ENCODE data around the gene AGBL1.
"Not testable (repeated sequence)": the region's sequence is repeated elsewhere in the genome, so short reads cannot be mapped to it uniquely, and the experiment has no call there.

The AGBL1 gene

GRCh38 chr15:86399041-86399954, 319.6 kb downstream of the AGBL1 start:
- no peak for DNase-seq (ENCODE audit: low read depth in 2 of 2)

GRCh38 chr15:86403221-86403620, 323.6 kb downstream of the AGBL1 start:
- no peak for DNase-seq (ENCODE audit: low read depth in 2 of 2)

GRCh38 chr15:86403914-86404583, 324.4 kb downstream of the AGBL1 start:
- no peak for DNase-seq (ENCODE audit: low read depth in 2 of 2)

- no peak for DNase-seq (ENCODE audit: low read depth in 2 of 2)
Measured at GRCh38 chr15:86408261-86408660, 328.6 kb downstream of the AGBL1 start.

DNA sequence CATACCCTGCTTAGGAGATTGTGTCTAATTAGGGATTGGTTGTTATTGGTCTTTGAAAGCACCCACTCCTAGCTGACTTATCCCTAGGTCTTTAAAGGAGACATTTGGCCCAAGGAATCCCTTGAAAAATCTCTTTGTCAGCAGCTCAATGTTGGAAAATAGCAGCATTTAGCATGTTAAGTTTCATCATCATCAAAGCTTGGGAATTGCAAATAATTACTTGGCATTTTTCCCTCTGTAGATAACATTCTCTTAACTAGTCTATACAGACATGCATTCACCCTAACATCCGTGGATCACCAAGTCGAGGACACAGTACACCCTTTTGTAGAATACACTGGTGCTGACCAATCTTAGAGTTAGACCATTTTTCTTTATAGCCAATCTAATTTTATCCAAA, 332.2 kb downstream of the AGBL1 start:
- DNase-seq (ENCODE audit: low read depth in 2 of 2), result no peak

GRCh38 chr15:86413191-86413590, 333.5 kb downstream of the AGBL1 start:
- DNase-seq (ENCODE audit: low read depth in 2 of 2), result no peak

DNA sequence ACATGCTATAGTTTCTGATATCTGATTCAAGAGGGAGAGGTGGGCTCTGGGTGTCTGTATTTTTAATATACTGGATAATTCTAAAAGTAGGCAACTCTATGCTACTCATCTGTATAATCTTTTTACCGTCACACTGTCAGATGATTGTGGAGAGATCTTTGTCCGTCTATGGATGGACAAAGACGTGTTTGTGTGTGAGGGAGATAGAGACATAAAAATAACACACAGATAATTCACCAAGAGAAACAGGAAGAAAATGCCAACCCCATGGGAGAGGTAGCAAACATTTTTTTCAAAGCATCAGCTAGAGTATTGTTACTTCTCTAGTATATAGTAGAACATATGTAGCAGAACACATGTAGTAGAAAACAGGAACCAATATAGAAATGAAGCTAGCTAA, 346.1 kb downstream of the AGBL1 start:
- no peak for DNase-seq (ENCODE audit: low read depth in 2 of 2)

DNA sequence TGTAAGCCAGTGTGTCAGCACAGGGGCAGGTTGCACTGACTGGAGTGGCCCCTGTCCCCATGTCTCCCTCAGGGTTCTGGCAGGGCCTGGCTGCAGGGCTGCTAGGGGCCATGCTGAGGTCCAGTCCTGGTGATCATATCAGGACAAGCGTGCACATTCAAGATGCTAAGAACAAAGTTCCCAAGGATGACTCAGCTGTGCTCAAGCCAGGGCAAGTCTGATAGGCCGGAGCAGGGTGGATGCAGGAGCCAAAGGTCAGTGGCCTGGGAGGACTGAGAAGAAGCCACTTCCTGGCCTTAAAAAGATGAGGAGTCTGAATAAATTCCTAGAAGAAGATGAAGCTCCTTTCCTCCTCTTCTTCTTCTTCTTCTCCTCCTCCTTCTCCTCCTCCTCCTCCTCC, 353.2 kb downstream of the AGBL1 start:
- DNase-seq (ENCODE audit: low read depth in 2 of 2), result no peak

- DNase-seq (ENCODE audit: low read depth in 2 of 2), result no peak
Measured at GRCh38 chr15:86433983-86434382, 354.3 kb downstream of the AGBL1 start.

GRCh38 chr15:86439614-86440013, 359.9 kb downstream of the AGBL1 start:
- no peak for DNase-seq (ENCODE audit: low read depth in 2 of 2)

DNA sequence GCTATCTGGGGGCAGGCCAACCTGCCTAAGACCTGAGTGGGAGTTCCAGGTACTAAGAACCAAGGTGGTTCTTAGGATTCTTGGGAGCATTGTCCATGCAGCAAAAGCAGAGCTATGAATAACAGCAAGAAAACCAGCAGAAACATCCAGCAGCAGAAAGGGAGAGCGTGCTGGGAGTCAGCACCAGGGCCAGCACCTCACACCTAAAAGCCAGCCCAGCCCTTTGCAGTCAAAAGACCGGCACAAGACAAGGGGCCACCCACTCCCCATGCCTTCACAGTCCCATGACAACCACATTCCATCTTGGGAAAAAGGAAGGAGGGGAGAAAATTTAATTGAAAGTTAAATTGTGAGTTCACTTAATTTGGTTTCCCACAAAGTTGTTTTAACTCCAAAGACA, 364.9 kb downstream of the AGBL1 start:
- DNase-seq (ENCODE audit: low read depth in 2 of 2), result no peak

DNA sequence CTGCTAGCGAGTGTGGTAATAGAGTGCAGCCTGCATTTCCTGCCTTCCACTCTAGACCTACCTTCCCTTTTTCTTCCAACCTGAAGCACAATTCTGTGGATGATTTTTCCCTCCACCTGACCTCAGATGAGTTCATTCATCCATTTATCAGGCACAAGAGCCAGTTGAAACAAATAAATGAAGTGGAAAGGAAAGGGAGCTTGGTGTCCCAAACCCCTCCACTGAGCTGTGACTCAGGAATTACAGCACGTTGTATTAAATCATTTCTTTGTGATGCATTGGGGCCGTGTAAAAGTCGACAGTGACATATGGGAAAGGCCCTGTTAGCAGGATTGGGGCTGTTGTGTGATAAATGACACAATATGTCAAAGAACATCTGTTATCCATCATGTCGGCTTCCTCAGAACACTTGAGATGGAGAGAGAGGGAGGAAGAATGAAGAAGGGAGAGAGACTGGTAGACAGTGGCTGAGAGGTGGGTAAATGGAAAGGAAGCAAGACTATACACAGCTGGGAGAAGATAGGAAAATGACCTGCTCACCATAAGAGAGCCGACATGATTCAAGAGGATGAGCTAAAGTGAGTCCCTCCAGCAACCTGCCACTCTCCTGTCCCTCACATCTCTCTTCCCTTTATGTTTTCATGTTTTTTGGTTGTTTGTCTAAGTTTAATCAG, 366.0 kb downstream of the AGBL1 start:
- DNase-seq (ENCODE audit: low read depth in 2 of 2), result no peak

DNA sequence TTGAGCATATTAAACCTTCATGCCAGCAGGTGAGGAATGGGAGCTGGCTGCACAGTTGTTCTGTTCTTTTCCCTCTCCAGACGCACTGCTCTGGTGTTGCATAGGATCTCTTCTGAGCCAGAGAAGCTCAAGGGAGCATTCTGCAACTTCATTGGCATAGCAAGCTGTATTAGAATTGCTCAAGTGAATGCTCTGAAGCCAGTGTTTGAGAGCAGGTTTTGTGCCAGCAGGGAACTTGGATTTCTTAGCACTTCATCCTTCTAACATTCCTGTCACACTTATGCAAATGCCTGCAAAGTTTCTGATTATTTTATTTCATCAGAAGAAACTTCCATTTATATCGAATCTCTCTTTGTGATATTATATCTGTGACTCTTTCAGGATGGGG, 366.6 kb downstream of the AGBL1 start:
- no peak for DNase-seq (ENCODE audit: low read depth in 2 of 2)

DNA sequence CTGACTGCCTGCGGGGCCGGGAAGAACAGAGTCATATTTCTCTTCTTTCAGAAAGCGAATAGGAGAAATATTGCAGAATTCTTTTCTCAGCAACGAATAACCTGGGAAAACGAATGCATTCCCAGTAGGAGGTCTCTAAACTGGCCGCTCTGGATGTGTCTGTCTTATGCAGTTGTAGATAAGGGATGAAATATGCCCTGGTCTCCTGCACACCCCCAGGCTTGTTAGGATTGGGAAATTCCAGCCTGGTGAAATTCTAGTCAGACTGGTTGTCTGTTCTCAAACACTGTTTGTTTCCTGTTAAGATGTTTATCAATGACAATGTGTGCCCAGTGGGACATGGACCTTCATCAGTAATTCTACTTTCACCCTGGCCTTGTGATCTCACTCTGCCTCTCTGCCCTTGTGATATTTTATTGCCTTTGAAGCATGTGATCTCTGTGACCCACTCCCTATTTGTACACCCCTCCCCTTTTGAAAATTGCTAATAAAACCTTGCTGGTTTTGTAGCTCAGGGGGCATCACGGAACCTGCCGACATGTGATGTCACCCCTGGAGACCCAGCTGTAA, 385.9 kb downstream of the AGBL1 start:
- not testable (repeated sequence) for DNase-seq (ENCODE audit: low read depth in 2 of 2)

DNA sequence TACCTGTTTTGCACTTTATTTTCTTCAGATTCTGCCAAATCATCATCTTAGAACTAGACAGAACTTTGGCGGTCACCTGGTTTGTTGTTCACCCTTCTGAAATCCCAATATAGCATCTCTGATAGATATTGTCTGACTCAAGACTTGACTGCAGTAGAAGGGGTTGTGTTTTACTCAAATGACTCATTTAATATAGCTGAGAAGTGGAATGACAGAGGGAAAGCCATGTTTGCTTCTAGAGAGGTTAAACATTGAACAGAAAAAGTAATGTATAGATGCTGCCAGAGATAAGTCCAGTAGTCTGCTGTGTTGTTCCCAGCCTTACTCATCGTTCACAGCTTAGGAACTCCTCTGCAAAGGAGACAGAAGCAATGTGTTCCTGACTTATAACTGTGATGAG, 402.0 kb downstream of the AGBL1 start:
- DNase-seq (ENCODE audit: low read depth in 2 of 2), result no peak

- DNase-seq (ENCODE audit: low read depth in 2 of 2), result no peak
Measured at GRCh38 chr15:86483936-86484335, 404.3 kb downstream of the AGBL1 start.

GRCh38 chr15:86488046-86488445, 408.4 kb downstream of the AGBL1 start:
- DNase-seq (ENCODE audit: low read depth in 2 of 2), result no peak

- no peak for DNase-seq (ENCODE audit: low read depth in 2 of 2)
Measured at GRCh38 chr15:86489981-86490380, 410.3 kb downstream of the AGBL1 start.

- DNase-seq (ENCODE audit: low read depth in 2 of 2), result no peak
Measured at GRCh38 chr15:86491118-86491517, 411.4 kb downstream of the AGBL1 start.

DNA sequence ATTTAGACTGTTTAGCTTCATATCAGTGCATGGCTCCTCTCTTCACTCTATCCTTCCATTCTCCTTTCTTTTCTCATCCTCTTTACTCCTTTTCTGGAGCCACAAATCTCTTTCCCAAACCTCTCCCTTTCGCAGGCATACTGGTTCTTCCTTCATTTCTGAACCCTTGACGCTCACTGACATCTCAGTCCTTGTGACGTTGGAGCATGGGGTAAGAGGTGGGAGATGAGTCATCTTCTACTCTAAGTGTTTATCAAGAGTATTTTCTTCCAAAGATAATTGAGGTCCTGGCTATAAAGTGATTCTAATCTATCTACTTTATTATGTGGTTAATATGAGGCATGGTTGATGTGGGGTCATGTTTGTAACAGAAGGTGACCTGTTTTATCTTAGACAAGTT, 414.2 kb downstream of the AGBL1 start:
- no peak for DNase-seq (ENCODE audit: low read depth in 2 of 2)

GRCh38 chr15:86494475-86494874, 414.8 kb downstream of the AGBL1 start:
- DNase-seq (ENCODE audit: low read depth in 2 of 2), result no peak

GRCh38 chr15:86502301-86502700, 422.6 kb downstream of the AGBL1 start:
- DNase-seq (ENCODE audit: low read depth in 2 of 2), result no peak

Measured in stimulated activated CD8-positive, alpha-beta memory T cell treated with anti-CD3 and anti-CD28 coated beads, Interleukin-15, amount 100 ng/mL, for 4 hours (primary cell).